OCI-LY7 (cell line): ENCODE results near the gene LHPP.

Source experiments
- CTCF ChIP-seq: fragments of 200-600 bp; sonication (generic); conservative IDR thresholded peaks from 2 replicates; pipeline ENCODE4 v1.5.1; 2014; ENCODE audit warnings: mild to moderate bottlenecking, antibody characterized with exemption, low read length, moderate library complexity, mixed read lengths
- EZH2phosphoT487 ChIP-seq: fragments of 200-600 bp; sonication (generic); IDR thresholded peaks from 2 replicates; pipeline ENCODE4 v1.6.1; 2018; ENCODE audit warnings: low read depth, borderline replicate concordance, mild to moderate bottlenecking, mixed run types, antibody characterized with exemption, low read length, moderate library complexity, mixed read lengths

- TF ChIP-seq CTCF (no peak), EZH2phosphoT487 (no peak)
Observed at GRCh38 chr10:124447751-124448466, 13.7 kb upstream of the LHPP start.
